ENCODE results near the gene SYNE1. TPM values are rescaled to one million over a fixed set of nuclear protein-coding genes. Genes with fewer than 3 reads are reported as not detected.
"Not testable (repeated sequence)": the region's sequence is repeated elsewhere in the genome, so short reads cannot be mapped to it uniquely, and the experiment has no call there.

SYNE1 gene
- total RNA-seq, 1 donor from 2014 or later: 137 TPM

GRCh38 chr6:152495456-152495855 is 141.7 kb downstream of the SYNE1 start:
- not testable (repeated sequence) for FAIRE-seq

DNA sequence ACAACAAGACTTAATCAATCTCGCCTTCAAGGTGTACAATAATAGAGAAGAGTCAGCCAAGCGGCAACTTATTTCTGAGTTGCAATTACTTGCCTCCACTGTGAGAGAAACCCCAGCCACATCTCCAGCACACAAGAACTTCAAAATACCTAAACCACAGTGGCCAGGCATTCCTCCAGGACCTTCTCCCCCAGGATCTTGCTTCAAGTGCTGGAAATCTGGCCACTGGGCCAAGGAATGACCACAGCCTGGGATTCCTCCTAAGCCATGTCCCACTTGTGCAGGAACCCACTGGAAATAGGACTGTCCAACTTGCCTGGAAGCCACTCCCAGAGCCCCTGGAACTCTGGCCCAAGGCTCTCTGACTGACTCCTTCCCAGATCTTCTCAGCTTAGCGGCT is 144.9 kb downstream of the SYNE1 start:
- FAIRE-seq; DNase-seq (ENCODE audit: low spot score in 2 of 2): not testable (repeated sequence)

More at GRCh38 chr6:152495456-152495855, 141.7 kb downstream of the SYNE1 start:
- not testable (repeated sequence) for DNase-seq (ENCODE audit: low spot score in 2 of 2)

GRCh38 chr6:152491501-152491900 is 145.7 kb downstream of the SYNE1 start:
- FAIRE-seq; DNase-seq (ENCODE audit: low spot score in 2 of 2): not testable (repeated sequence)

GRCh38 chr6:152490971-152491378 is 146.2 kb downstream of the SYNE1 start:
- not testable (repeated sequence) for FAIRE-seq; DNase-seq (ENCODE audit: low spot score in 2 of 2)

DNA sequence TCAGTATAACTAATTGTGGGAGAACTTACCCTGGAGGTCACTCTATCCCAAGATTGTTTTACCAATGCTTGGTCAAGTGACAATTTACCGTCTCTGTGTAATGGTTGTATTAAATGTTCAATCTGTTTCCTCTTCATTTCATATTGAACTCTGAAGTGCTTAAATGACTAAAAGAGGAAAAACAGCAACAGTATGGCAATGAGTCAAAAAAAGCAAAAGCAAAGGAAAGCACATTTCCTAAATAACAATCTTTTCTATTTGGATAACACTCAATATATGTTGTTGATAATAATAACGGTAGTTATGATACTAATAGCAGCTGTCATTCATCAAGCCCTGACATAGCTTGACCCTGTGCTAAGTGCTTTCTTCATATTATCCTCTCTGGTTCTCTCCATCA is 152.4 kb downstream of the SYNE1 start:
- DNase-seq (ENCODE audit: low spot score in 2 of 2): no peak
- FAIRE-seq: no peak

- FAIRE-seq (no peak), DNase-seq (ENCODE audit: low spot score in 2 of 2) (no peak)
Observed at GRCh38 chr6:152482289-152482688, 154.9 kb downstream of the SYNE1 start.

GRCh38 chr6:152478377-152479010 is 158.7 kb downstream of the SYNE1 start:
- FAIRE-seq (no peak), DNase-seq (ENCODE audit: low spot score in 2 of 2) (no peak)

- FAIRE-seq (no peak), DNase-seq (ENCODE audit: low spot score in 2 of 2) (no peak)
Observed at GRCh38 chr6:152474354-152474753, 162.8 kb downstream of the SYNE1 start.

DNA sequence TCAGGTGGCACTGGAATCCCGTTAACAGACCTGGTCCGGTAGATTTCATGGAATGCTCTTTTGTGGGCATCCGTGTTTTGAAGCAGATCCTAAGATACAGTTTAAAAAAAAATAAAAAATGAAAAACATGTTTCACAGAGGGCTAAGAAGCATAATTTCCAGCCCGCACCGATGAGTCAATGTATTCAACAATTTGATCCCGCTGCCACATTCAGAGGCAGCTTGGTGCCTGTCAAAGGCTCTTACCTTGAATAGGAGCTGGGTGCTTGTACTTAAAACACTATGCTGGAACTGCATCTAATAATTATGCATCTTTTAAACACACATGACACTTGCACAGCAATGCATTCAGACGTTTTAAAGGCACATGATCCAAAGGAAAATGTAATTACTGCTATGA is 164.8 kb downstream of the SYNE1 start:
- no peak for FAIRE-seq
- no peak for DNase-seq (ENCODE audit: low spot score in 2 of 2)

DNA sequence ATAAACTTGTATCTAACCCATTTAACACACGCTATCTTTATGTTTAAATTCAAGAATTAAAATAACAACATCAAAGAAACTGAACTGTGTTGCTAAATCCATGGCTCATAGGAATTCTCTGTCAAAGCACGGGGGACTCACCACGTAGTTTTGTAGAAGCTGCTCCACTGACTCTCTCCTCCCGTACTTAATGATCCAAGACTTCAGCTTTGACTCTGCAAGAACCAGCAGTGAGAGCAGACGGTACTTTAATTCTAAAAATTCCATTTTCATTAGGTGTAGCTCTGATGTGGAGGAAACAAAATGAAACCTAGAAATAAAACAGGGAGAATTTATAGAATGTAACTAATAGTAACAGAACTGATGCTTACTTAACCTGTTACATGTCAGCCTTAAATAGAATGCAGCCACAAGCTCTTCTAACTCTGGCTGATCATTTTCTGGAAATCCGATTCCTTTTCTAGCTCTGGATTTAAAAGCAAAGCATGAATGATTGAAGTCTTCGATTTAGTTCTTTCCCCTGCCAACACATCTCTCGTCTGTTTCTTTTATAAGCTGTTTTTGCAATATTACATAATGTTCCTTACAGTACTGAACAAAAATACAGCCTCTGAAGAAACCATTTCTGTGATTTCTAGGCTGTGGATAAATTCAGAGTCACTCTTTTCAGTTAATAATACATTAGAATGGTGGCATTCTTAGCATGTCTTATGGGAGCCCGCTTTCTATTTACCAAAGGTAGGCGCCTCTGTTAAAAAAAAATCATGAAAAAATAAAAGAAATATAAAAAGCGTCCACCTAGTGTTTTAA is 165.5 kb downstream of the SYNE1 start:
- FAIRE-seq (no peak), DNase-seq (ENCODE audit: low spot score in 2 of 2) (no peak)

DNA sequence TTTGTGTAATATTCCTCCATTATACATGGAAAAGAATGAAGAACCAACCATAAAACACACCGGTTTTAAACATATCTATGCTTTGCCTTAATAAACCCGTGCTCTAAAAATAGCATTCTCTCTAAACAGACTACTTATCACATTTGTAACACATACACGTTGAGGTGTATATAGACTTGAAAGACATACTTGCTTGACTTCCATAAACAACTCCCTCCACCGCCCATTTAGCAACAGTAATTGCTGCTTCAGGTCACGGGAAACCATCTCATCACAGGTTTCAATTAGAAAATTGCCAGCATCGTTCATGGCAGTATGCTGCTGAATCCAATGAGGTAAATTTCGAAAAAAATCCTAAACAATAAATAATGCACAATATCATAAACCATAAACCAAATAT is 174.0 kb downstream of the SYNE1 start:
- FAIRE-seq: no peak
- no peak for DNase-seq (ENCODE audit: low spot score in 2 of 2)

- DNase-seq (ENCODE audit: low spot score in 2 of 2): no peak
- FAIRE-seq: no peak
Observed at GRCh38 chr6:152462716-152463115, 174.4 kb downstream of the SYNE1 start.

- FAIRE-seq: no peak
Observed at GRCh38 chr6:152461556-152461955, 175.6 kb downstream of the SYNE1 start.

GRCh38 chr6:152458648-152459644 is 178.2 kb downstream of the SYNE1 start:
- DNase-seq (ENCODE audit: low spot score in 2 of 2) (no peak), FAIRE-seq (no peak)

More at GRCh38 chr6:152461556-152461955, 175.6 kb downstream of the SYNE1 start:
- no peak for DNase-seq (ENCODE audit: low spot score in 2 of 2)

DNA sequence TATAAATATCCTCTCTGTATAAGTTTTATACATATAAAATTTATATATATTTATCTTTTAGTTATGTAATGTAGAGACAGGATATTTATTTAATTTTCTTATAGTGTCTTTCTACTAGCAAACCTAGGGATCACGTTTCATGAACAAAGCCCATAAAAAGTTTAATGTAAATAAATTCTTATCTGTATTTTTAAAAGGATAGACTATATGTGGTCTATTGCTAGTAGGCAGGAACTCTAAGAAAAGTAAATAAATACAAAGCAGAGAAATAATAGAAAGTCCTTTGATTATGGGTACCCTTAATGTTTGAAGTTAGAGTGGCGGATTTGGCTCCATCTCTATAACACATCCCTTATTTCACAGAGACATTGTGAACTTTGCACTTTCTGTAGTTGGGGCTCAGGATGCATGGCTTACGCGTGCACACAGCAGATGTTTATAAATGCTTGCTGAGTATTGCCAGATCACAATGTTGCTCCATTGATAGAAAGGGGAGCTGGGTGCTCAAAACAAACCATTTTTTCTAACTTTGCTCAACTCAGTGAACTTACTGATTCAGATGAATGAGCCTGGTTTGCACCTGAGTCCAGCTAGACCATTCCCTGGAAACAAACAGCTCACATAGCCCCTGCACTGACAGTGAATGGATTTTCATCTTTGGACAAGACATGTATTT is 179.1 kb downstream of the SYNE1 start:
- FAIRE-seq: no peak
- DNase-seq (ENCODE audit: low spot score in 2 of 2): no peak

- DNase-seq (ENCODE audit: low spot score in 2 of 2) (no peak), FAIRE-seq (no peak)
Observed at GRCh38 chr6:152454003-152454402, 183.2 kb downstream of the SYNE1 start.

GRCh38 chr6:152453421-152453820 is 183.7 kb downstream of the SYNE1 start:
- DNase-seq (ENCODE audit: low spot score in 2 of 2) (no peak), FAIRE-seq (no peak)

DNA sequence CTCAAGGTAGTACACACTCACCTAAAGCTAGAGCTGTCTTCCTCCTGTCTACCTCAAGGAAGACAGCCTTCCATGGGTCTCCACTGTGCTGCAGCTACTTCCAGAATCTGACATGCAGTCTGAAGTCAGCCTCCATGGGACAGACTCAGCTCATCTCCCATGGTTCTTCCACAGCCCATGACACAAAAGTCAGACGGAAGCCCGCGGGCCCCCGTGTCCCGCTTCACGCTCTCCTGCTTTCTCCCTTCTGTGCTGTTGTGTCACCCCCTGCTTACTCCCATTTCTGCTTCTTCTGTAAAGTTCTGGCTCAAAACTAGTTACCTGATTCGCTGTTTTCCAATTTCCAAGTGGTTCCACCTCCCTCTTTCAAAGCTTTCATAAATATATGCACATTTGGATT is 184.5 kb downstream of the SYNE1 start:
- FAIRE-seq: no peak
- DNase-seq (ENCODE audit: low spot score in 2 of 2): no peak

DNA sequence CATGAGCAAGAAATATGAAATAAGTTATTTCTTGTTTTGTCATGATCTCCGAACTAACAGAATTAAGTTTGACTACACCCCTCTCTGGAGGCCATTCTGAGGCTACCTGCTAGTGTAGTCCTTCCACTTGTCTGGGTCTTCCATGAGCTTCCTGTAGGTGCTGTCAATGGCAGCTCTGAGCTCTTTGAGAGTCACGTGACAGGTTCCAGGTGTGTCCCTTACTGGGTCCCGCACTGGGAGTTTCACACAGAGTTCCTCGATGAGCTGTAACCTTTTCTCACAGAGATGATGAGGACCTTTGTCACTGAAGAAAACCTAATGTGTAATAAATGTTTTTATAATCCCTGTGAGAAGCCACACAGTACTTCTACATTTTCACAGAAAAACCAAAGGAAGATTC is 186.6 kb downstream of the SYNE1 start:
- DNase-seq (ENCODE audit: low spot score in 2 of 2) (no peak), FAIRE-seq (no peak)

DNA sequence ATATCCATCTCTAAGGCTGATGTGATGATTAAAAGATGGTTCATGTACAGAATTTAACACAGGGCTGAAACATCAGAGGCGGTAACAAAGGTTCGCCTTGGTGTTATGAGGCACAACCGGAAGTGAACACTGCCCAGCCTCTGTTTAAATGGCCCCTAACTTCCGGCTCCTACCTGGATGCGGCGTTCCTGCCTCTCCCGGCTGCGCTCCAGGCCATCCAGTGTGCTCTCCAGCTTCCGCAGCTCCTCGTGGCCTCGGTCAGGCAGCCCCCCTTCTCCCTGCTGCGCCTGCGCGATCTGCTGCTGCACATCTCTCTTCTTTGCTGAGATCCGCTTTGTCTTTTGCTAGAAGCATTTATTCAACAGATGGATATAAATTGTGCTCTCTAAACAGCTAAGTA is 195.3 kb downstream of the SYNE1 start:
- FAIRE-seq (no peak), DNase-seq (ENCODE audit: low spot score in 2 of 2) (no peak)

Data from frontal cortex (tissue), 4 donors.